ENCODE results near the gene LDB2.

DNA sequence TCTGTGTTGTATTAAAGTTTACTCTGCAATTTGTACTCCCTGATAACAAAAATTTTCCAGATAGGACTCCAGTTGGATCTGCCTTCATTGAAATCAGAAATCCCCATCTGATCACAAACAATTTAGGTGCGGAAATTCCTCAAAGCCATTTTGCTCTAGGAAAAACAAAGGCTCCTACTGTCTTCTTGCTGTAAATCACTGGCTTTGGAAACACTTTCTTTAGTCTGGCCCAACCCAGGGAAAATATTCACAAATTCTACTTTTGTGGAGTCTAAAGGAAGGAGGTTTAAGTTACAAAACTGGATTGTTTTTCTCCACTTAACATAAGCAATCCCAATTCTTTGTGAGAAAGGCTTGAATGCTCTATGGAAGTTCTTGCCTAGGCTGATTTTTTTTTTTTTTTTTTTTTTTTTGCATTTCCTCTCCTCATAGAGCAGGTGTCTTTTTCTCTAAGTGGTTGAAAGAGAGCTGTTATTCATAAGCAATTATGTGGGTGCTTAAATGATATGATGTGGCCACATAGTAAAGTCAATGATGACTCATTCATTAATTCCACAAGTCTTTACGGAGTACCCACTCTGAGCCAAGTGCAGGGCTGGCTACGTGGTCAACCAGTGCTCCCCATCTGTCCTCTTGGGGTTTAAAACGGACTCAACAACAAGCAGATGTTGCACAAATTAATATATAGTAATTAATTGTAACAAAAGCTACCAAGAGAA is 261.4 kb downstream of the LDB2 start:
- TF ChIP-seq PKNOX1 (IDR thresholded peaks at IDR 0.05), result no peak
- no peak for TF ChIP-seq LEF1 (IDR thresholded peaks at IDR 0.05; ENCODE audit: borderline replicate concordance)
- no peak for TF ChIP-seq BHLHE40 (IDR thresholded peaks at IDR 0.05; ENCODE audit: borderline replicate concordance)
- TF ChIP-seq SP1 (IDR thresholded peaks at IDR 0.05), result no peak
- TF ChIP-seq ZNF384 (IDR thresholded peaks at IDR 0.05), result no peak
- TF ChIP-seq FOXK2 (IDR thresholded peaks at IDR 0.05), result no peak
- no peak for TF ChIP-seq ARNT (IDR thresholded peaks at IDR 0.05)
- no peak for TF ChIP-seq L3MBTL2 (conservative IDR thresholded peaks at IDR 0.05)
- TF ChIP-seq FOXA1 (IDR thresholded peaks at IDR 0.05), result no peak
- TF ChIP-seq ELF4 (IDR thresholded peaks at IDR 0.05), result no peak
- no peak for TF ChIP-seq SUZ12 (IDR thresholded peaks at IDR 0.05)
- TF ChIP-seq FOXM1 (IDR thresholded peaks at IDR 0.05; ENCODE audit: borderline replicate concordance), result no peak
- no peak for TF ChIP-seq HDGF (IDR thresholded peaks at IDR 0.05; ENCODE audit: borderline replicate concordance)
